NCI-H345 (cell line): ENCODE data around the gene CDH23.

Source experiments
- DNase-seq: peaks from one replicate; lab custom pipeline; 2025; lab: John Stamatoyannopoulos, UW

CDH23 gene

GRCh38 chr10:71392791-71393781 is 3.6 kb upstream of the CDH23 start:
- no peak for DNase-seq

DNA sequence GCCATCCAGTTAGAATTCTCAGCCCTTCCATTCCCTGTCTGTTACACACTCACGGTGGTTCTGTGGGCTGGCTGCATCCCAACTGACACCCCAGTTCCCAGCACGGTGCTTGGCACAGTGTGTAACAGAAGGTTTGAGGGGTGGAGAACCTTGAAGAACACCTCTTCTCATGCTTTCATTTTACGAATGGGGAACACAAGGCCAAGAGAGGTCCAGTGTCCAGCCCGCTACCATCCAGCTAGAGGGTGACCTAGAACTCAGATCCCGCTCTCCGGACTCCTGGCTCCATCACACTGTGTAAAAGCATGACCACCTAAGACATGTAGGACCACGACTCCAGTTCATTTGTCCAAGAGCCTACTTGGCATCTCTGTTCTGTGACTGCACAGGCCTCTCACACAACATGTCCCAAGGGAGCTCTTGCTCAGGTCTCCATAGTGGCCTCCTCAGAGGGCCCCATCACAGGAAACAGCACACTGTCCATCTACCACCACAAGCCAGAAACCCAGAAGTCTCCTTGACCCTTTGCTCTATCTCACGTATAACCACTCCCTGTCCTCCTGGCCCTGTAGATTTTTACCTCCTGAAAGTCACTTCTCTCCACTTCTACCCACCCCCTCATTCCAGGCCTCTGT is 2.8 kb upstream of the CDH23 start:
- no peak for DNase-seq

DNA sequence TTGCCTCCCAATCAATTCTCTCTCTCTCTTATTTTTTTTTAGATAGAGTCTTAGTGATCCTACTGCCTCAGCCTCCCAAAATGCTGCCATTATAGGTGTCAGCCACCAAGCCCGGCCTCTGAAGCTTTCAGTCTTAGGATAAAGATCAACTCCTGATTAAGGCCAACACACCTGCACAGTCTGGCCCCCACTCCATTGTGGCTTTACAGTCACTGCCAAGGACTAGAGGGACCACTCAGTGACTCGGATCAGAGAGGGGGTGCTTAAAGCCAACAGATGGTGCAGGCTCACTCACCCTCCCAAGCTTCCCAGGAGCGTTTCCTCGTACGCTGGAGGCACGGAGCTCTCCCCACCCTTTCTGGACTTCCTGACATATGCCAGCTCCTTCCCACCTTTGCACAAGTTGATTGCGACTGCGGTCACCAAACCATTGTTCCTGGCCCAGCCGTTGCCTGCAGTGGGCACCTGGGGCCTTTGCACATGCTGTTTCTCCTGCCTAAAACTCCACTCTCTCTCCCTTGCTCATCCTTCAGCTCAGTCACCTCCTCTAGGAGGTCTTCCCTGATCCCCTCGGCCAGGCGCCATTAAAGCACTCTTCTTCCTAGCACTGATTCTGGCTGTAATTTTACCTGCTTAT is 1.7 kb upstream of the CDH23 start:
- no peak for DNase-seq

DNA sequence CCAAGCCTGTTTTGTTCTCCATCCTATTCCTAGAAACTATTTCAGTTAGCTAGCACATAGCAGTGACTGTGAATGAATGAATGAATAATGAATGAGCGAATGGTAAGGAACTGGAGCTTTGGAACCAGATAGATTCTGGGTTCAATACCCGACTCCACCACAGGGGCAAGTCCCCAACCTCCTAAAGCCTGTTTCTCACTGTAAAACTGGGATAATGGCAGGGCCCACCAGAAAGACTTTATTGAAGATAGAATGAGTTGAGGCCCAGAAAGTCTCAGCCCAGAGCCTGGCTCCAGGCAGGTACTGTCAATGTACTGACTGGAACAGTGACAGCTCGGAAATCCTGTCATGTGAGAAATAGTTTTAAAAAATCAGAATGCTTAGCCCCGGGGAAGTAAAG is 1.1 kb upstream of the CDH23 start:
- DNase-seq: no peak

GRCh38 chr10:71396084-71396710 is 523 bp upstream of the CDH23 start:
- peak; percentile 77 for DNase-seq

- no peak for DNase-seq
Measured at GRCh38 chr10:71397296-71398212, 834 bp downstream of the CDH23 start.

- no peak for DNase-seq
Measured at GRCh38 chr10:71398976-71399375, 2.3 kb downstream of the CDH23 start.

GRCh38 chr10:71399946-71400345 is 3.2 kb downstream of the CDH23 start:
- no peak for DNase-seq

DNA sequence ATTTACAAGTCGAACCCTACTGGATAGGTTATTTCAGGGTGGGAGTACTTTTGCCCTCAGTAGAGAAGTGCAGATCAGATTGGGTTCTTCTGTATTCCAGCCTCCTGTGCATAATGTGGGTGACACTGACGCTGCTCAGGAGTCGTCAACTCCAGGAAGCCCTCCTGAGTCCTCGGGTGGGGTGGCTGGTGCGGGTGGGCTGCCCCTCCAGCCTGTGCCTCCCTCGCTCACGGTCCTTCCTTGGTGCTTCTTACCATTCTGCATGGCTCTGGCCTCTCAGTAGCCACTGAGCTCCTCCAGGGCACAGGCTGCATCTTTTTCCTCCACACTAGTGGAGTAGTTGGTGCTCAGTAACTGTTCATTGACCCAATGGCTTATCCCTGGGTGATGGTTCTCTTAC is 4.3 kb downstream of the CDH23 start:
- DNase-seq: no peak

GRCh38 chr10:71402005-71402404 is 5.3 kb downstream of the CDH23 start:
- no peak for DNase-seq

DNA sequence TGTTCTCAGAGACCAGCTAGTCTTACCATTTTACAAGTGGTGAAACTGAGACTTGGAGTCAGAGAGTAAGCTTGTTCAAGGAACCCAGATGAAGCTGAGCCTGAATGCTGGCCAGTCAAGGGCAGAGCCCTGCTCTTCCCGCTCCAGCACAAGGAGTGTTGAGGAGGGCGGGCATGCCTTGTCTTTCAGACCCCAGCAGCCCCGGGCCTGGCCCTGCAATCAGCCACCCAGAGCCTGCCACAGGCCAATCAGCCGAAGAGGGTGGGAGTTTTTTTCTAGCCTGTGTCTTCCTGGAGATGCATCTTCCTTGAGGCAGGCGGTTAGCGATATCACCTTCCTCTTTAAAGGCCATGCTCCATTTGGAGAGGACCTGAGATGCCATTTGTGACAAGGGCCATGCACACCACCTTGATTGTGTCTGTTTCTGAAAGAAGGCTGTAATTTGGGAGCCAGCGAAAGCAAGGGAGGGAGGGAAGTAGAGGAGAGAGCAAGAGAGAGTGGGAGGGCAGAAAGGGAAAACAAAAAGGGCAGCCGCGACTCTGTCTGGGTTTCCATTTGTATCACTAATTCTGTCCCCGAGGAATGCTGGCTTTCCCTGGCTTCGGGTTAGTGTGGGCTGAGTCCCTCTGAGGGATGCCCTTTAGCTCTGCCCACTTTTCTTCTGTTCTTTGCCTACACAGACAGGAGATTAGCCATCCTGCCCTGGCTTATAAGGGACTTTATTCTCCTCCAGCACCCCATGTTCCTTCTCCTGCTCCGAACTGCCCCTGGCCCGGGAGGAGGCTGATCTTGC is 8.0 kb downstream of the CDH23 start:
- no peak for DNase-seq

DNA sequence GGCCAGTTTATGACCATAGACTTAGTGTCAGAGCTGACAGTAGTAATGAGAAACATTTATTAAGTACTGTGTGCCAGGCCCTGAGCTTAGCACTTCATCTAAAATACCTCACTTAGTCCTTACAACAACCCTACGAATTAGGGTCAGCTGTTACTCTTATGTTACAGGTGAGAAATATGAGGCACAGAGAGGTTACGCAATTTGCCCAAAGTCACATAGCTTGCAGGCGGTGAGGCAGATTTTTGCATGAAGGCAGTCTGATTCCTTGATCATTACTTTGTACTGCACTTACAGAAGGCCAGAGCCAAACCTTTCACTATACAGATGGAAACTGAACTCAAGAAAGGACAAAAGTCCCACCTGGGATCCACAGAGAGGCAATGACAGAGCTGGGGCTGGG is 10.2 kb downstream of the CDH23 start:
- DNase-seq: no peak

GRCh38 chr10:71408436-71409225 is 11.9 kb downstream of the CDH23 start:
- no peak for DNase-seq

DNA sequence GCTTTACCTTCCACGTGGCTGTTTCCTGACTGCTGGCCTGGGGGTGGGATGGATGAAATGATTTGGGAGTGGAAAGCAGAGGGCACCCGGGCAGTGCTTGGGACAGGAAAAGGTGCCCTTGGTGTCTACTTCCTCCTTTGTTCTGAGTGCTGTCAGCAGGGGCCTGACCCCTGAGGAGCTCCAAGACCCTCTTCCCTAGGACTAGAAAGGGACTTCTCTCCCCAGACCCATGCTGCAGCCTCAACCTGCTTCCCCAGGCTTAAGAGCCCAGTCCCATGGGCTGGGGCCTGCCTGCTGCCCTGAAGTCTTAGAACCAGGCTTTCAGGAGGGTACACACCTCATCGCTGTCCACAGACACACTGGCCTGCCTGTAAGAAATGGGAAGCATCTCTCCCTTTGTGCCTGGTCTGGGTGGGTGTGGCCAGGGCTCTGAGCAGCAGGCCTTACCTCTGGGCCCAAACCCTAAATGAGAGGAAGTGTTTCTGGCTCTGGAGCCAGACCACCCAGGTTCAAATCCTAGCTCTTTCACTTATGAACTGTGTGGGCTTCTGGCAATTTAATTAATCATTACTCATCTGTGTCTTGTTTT is 12.9 kb downstream of the CDH23 start:
- DNase-seq: no peak

DNA sequence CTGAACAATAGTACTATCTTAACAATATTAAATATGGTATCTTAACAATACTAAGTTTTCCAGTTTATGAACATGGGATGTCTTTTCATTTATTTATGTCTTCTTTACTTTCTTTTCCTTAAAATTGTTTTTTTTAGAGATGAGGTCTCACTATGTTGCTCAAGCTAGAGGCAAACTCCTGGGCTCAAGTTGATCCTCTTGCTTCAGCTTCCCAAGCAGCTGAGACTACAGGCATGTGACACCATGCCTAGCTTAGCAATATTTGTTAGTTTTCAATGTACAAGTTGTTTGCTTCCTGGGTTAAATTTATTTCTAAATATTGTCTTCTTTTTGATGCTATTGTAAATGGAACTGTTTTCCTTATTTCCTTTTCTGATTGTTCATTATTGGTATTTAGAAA is 16.9 kb downstream of the CDH23 start:
- DNase-seq: no peak

GRCh38 chr10:71414359-71414758 is 17.6 kb downstream of the CDH23 start:
- DNase-seq: no peak

GRCh38 chr10:71419002-71419540 is 22.4 kb downstream of the CDH23 start:
- no peak for DNase-seq

- no peak for DNase-seq
Measured at GRCh38 chr10:71419750-71420149, 23.0 kb downstream of the CDH23 start.

DNA sequence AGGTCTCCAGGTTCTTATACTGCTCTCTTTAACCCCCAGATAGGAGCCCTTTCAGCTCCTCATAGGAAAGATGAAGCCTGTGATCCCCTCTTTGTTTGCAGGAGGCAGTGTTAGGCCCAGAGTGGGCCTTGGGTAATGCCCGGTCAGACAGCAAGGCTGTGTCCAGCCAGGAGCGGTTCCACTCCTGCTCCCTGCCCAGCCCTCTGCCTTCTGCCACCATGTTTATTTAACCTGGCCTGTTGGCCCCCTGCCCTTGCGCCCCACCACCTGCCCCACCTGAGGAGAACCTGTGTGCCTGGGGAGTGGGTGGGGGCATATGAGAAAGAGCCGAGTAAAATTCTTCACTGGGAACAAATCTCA is 24.3 kb downstream of the CDH23 start:
- DNase-seq: no peak
